ENCODE results near the gene WDR27. TPM values are rescaled to one million over a fixed set of nuclear protein-coding genes. Genes with fewer than 3 reads are reported as not detected.

Gene WDR27
- total and polyA plus RNA-seq, 10 of the 15 experiments (the other 5 are each of a cell fraction or from before 2014, with no cell fraction given): 1.9 to 33.2 (median 19.0) TPM

- Histone ChIP-seq H3K4me3 (no peak overlapping the region), H3K4me2 (ENCODE audit: control insufficient read depth, insufficient read depth) (no peak overlapping the region), H3K4me1 (ENCODE audit: control insufficient read depth, insufficient read depth, low read length) (no peaks in the 10 kb centered on the region), H2AFZ (ENCODE audit: control insufficient read depth, low read depth, low read length) (no peak overlapping the region), H3K27me3 (replicated peaks in 1 of 2; ENCODE audit: control insufficient read depth in 2 of 2, insufficient read depth in 2 of 2, low read length in 1 of 2) (no peaks in the 10 kb centered on the region), H3K27ac (ENCODE audit: control insufficient read depth, insufficient read depth) (no peak overlapping the region), H3K9me3 (replicated peaks; ENCODE audit: control insufficient read depth, insufficient read depth, low read length) (no peaks in the 10 kb centered on the region; the same call in 2 of the 3 replicates), H4K20me1 (ENCODE audit: control insufficient read depth, insufficient read depth) (no peaks in the 10 kb centered on the region), H3K9ac (ENCODE audit: control insufficient read depth, insufficient read depth, low read length) (no peak overlapping the region), H3K36me3 (ENCODE audit: control insufficient read depth in 2 of 2, insufficient read depth in 2 of 2, low read length in 1 of 2) (no peaks in the 10 kb centered on the region), H3K79me2 (ENCODE audit: control insufficient read depth, insufficient read depth, low read length) (no peaks in the 10 kb centered on the region)
- ATAC-seq (no peak), FAIRE-seq (no peak), DNase-seq (ENCODE audit: low read depth, low spot score) (no peak)
- 40% methylated on average over 4 of the region's 4 CpGs for WGBS (ENCODE audit: insufficient coverage, insufficient replicate concordance, low lambda C conversion rate, missing lambda C conversion rate)
- in situ Hi-C loops (cut with MboI) (no loop called here), intact Hi-C loops (cut with micrococcal nuclease; ENCODE audit: unreplicated experiment) (no loop called here)
- ChIA-PET CTCF (no interaction called here), RAD21 (ENCODE audit: unreplicated experiment) (no interaction called here), POLR2A (no interaction called here), SMC1A (ENCODE audit: uncharacterized antibody, unreplicated experiment) (no interaction called here)
- no TSS peak for BruUV-seq (replicated peaks)
- TF ChIP-seq SKIL (IDR thresholded peaks at IDR 0.05; ENCODE audit: low read depth, poor library complexity, severe bottlenecking): no peak
- TF ChIP-seq STAT1 (conservative IDR thresholded peaks at IDR 0.05): no peak
- no peak for TF ChIP-seq ZBED1 (IDR thresholded peaks at IDR 0.05; ENCODE audit: borderline replicate concordance)
- no peak for TF ChIP-seq MTA3 (IDR thresholded peaks at IDR 0.05; ENCODE audit: borderline replicate concordance, low read length)
- no peak for TF ChIP-seq NBN (IDR thresholded peaks at IDR 0.05)
- TF ChIP-seq SPI1 (IDR thresholded peaks at IDR 0.05; ENCODE audit: borderline replicate concordance, insufficient read depth, low read depth, low read length): no peak
- TF ChIP-seq ZNF622 (IDR thresholded peaks at IDR 0.05): no peak
- TF ChIP-seq NR2F1 (conservative IDR thresholded peaks at IDR 0.05): no peak
- no peak for TF ChIP-seq TCF12 (IDR thresholded peaks at IDR 0.05; ENCODE audit: low read depth, low read length)
- TF ChIP-seq HDGF (IDR thresholded peaks at IDR 0.05): no peak
- no peak for TF ChIP-seq MTA2 (IDR thresholded peaks at IDR 0.05; ENCODE audit: low read depth)
- no peak for TF ChIP-seq RAD21 (IDR thresholded peaks at IDR 0.05; ENCODE audit: insufficient read depth, low read depth, low read length)
- TF ChIP-seq SRF (IDR thresholded peaks at IDR 0.05; ENCODE audit: low read depth in 2 of 2, low read length in 2 of 2): no peak
- TF ChIP-seq NFYA (IDR thresholded peaks at IDR 0.05; ENCODE audit: borderline replicate concordance, low read depth, low read length): no peak
- no peak for TF ChIP-seq KAT2A (conservative IDR thresholded peaks at IDR 0.05; ENCODE audit: control insufficient read depth, low read depth, low read length)
- no peak for TF ChIP-seq JUND (IDR thresholded peaks at IDR 0.05; ENCODE audit: low read depth, low read length)
- no peak for TF ChIP-seq NRF1 (conservative IDR thresholded peaks at IDR 0.05; ENCODE audit: low read depth, low read length)
- TF ChIP-seq ELK1 (IDR thresholded peaks at IDR 0.05; ENCODE audit: low read depth, low read length): no peak
- no peak for TF ChIP-seq ZSCAN29 (IDR thresholded peaks at IDR 0.05)
These were observed 286.6 kb downstream of the WDR27 start for GRCh38 chr6:169415179-169415578.
